ENCODE measurements around the gene PLCB4. TPM values are rescaled to one million over a fixed set of nuclear protein-coding genes. Genes with fewer than 3 reads are reported as not detected.

PLCB4 gene
- total RNA-seq, 1 donor from 2014 or later = 10.5 TPM

DNA sequence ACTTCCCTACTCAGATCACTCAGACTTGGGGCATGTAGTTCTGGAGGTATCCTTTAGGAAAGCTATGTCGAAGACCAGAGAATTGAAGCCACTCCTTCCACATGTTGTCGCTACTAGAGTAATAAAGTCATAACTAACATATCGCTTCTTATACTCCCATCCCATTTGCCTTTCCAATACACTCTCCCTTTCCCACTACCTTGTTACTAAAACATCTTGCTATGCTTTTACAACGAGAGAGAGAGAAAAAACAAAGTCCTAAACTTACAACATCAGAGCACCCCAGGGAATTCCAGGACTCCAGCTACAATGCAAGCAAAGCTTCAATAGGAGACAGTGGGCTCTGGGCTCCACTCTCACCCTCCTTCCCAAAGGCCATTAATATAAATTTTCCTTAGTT is 440.4 kb downstream of the PLCB4 start:
- Mint-ChIP-seq H3K9me3 (ENCODE audit: unreplicated experiment) (no peaks in the 10 kb centered on the region), H3K27ac (ENCODE audit: unreplicated experiment) (no peak overlapping the region), H3K36me3 (ENCODE audit: low read depth, unreplicated experiment) (no peaks in the 10 kb centered on the region), H3K4me1 (ENCODE audit: unreplicated experiment) (peaks cover 3% of the 10 kb centered on the region), H3K4me3 (ENCODE audit: unreplicated experiment) (no peak overlapping the region), H3K27me3 (ENCODE audit: unreplicated experiment) (no peaks in the 10 kb centered on the region)
- TF ChIP-seq CTCF (IDR thresholded peaks at IDR 0.05; ENCODE audit: unreplicated experiment) = no peak
- no peak for DNase-seq (ENCODE audit: low spot score)

- TF ChIP-seq CTCF (IDR thresholded peaks at IDR 0.05; ENCODE audit: unreplicated experiment) = no peak
- Mint-ChIP-seq H3K4me3 (ENCODE audit: unreplicated experiment) (no peak overlapping the region), H3K4me1 (ENCODE audit: unreplicated experiment) (peaks cover 8% of the 10 kb centered on the region), H3K27me3 (ENCODE audit: unreplicated experiment) (no peaks in the 10 kb centered on the region), H3K9me3 (ENCODE audit: unreplicated experiment) (no peaks in the 10 kb centered on the region), H3K27ac (ENCODE audit: unreplicated experiment) (no peak overlapping the region), H3K36me3 (ENCODE audit: low read depth, unreplicated experiment) (no peaks in the 10 kb centered on the region)
- DNase-seq (ENCODE audit: low spot score) = no peak
Observed at GRCh38 chr20:9510911-9511310, 442.0 kb downstream of the PLCB4 start.

- Mint-ChIP-seq H3K27ac (ENCODE audit: unreplicated experiment) (no peak overlapping the region), H3K9me3 (ENCODE audit: unreplicated experiment) (no peaks in the 10 kb centered on the region), H3K4me1 (ENCODE audit: unreplicated experiment) (peaks cover 14% of the 10 kb centered on the region), H3K4me3 (ENCODE audit: unreplicated experiment) (no peak overlapping the region), H3K27me3 (ENCODE audit: unreplicated experiment) (no peaks in the 10 kb centered on the region), H3K36me3 (ENCODE audit: low read depth, unreplicated experiment) (no peaks in the 10 kb centered on the region)
- no peak for TF ChIP-seq CTCF (IDR thresholded peaks at IDR 0.05; ENCODE audit: unreplicated experiment)
- DNase-seq (ENCODE audit: low spot score) = no peak
Observed at GRCh38 chr20:9514072-9514460, 445.2 kb downstream of the PLCB4 start.

DNA sequence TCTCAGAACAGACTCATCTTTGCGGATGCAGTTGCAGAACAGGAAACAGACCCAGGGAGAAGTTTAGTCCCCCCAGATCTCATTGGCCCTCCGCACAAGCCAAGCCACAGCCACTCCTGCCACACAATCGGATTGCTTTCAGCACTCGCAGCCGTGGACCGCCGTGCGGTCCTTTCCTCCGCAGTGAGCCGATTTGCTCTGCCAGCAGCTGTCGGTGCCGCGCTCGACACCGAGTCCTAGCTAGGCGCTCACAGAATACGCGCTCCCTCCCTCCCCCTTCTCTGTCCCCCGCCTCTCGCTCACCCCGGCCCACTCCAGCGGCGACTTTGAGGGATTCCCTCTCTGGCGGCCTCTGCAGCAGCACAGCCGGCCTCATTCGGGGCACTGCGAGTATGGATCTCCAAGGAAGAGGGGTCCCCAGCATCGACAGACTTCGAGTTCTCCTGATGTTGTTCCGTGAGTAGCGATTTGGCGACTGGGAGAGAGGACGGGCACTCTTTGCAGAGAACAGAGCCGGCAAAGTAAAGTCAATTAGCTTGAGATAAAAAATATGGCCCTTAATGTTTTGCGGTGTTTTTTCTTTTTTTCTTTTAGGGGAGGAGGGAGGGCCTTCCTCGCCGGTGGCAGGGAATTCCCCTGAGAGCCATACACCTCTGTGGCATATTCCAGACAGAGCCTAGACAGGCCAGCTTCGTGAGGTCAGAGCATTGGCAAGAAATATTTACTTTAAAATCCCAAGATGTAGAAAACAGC is 445.8 kb downstream of the PLCB4 start, which contains the start of gene LAMP5:
LAMP5 (plus strand) TSS at position 130 of the 753 bp plus-strand sequence; CDS start at position 393, 263 bp downstream.
- no peaks in the 10 kb centered on the region for H3K36me3 Mint-ChIP-seq (ENCODE audit: low read depth, unreplicated experiment)
- H3K27me3 Mint-ChIP-seq (ENCODE audit: unreplicated experiment) = no peaks in the 10 kb centered on the region
- H3K27ac Mint-ChIP-seq (ENCODE audit: unreplicated experiment) = no peak within 1 kb of the TSS
- no peaks in the 10 kb centered on the region for H3K9me3 Mint-ChIP-seq (ENCODE audit: unreplicated experiment)
- TF ChIP-seq CTCF (IDR thresholded peaks at IDR 0.05; ENCODE audit: unreplicated experiment) = no peak
- H3K4me1 Mint-ChIP-seq (ENCODE audit: unreplicated experiment) = peaks cover 14% of the 10 kb centered on the region
- peak; percentile 73 for DNase-seq (ENCODE audit: low spot score)
- H3K4me3 Mint-ChIP-seq (ENCODE audit: unreplicated experiment) = peak within 1 kb of the TSS; percentile 72

DNA sequence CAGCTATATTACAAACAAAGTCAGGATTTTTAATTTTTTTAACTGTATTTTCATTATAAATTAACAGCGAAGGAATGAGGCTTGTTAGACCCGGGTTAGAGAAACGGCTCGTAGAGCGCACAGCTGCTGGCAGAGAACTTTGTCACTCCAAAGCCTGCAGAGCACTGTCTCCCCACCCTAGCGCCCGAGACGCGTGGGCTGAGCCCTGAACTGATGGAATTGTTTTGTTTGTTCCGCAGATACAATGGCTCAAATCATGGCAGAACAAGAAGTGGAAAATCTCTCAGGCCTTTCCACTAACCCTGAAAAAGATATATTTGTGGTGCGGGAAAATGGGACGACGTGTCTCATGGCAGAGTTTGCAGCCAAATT is 446.3 kb downstream of the PLCB4 start:
- Mint-ChIP-seq H3K27ac (ENCODE audit: unreplicated experiment) (no peak overlapping the region), H3K9me3 (ENCODE audit: unreplicated experiment) (no peaks in the 10 kb centered on the region), H3K36me3 (ENCODE audit: low read depth, unreplicated experiment) (no peaks in the 10 kb centered on the region), H3K4me1 (ENCODE audit: unreplicated experiment) (peaks cover 14% of the 10 kb centered on the region), H3K27me3 (ENCODE audit: unreplicated experiment) (no peaks in the 10 kb centered on the region), H3K4me3 (ENCODE audit: unreplicated experiment) (peak overlapping the region; percentile 42)
- TF ChIP-seq CTCF (IDR thresholded peaks at IDR 0.05; ENCODE audit: unreplicated experiment) = no peak
- DNase-seq (ENCODE audit: low spot score) = no peak

All from endothelial cell (in vitro differentiated cells).